Measurements from ENCODE around the gene MINAR1. TPM values are rescaled to one million over a fixed set of nuclear protein-coding genes. Genes with fewer than 3 reads are reported as not detected.

The MINAR1 gene
- total RNA-seq, 2 experiments from 2014 or later, result 0.31 to 0.32 TPM

DNA sequence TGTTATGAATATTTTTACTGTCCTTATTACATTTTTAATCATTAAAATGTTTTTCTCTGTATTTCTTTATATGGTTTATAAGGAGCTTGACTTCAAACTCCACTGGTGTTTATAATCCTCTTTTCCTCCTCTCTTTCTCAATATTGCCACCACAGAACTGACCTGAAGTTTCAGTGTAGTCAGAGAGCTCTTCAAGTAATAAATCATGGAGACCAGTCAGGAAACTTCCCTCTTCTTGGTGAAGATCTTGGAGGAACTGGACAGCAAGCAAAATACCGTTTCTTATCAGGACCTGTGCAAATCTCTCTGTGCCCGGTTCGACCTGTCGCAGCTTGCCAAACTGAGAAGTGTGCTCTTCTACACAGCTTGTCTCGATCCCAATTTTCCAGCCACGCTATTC lies 23.8 kb downstream of the MINAR1 start:
- ChIA-PET POLR2A (no interaction called here), CTCF (no interaction called here)

DNA sequence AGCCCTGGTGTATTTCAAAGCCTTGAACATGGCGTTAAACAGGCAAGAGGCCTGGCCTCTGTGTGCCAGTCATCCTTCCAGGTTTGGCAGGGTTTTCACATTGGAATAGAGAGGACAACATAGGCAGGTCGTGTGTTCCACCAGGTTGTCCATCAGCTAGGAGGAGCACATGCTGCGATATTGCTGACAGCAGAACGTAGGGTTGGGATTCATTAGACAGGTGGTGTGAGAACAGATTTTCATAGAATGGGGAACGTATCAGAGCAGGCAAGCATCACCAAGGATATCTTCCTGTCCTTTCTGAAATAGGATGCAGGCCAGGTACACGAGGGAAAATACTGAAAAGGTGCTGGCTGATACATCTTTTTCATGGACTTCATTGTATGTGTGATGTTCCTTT lies 26.4 kb downstream of the MINAR1 start:
- ChIA-PET POLR2A (no interaction called here), CTCF (no interaction called here)

DNA sequence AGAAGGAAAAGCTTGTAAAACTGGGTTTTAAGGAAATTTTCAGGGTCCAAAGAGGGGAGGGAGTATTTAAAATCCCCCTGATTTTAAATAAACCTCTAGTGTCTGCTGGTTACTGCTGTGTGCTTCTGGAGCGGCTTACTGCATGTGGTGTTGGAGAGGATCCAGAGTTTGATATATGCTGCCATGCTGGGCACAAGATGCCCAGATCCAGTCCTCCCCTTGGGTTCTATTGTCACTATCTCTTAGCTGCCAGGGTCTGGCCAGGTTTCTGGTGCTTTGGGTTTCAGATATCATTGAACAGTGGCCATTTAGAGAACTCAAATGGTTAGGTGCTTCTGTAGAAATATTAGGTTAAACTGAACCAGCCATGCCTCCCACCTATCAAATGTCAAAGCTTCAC lies 27.5 kb downstream of the MINAR1 start:
- POLR2A ChIA-PET, result no interaction called here
- CTCF ChIA-PET, result no interaction called here

DNA sequence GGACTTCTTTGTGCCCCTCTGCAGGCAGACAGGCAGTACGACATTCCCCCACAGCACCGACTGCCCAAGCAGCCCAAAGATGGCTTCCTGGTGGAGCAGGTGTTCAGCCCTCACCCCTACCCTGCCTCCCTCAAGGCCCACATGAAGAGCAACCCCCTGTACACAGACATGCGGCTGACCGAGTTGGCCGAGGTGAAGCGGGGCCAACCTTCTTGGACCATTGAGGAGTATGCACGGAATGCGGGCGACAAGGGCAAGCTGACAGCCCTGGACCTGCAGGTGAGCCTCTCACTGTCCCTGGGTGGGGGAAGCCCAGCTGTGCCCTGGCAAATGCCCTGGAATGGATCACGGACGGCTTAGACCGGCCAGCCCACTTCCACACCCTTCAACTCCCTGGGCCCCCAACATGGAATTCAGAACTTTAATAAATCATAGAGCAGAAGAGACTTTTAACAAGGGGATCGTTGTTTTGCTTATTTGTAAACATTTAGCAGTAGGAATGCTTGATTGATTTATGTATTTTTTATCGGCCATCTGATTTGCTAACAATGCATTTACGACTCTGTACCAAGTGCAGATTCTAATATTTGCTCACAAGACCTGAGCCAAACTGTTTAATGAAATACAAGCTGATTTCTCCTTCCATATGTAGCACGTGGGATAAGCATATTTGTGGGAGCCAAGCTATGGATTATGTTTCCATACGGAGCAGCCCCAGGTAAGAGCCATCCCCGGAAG lies 31.1 kb downstream of the MINAR1 start:
- POLR2A ChIA-PET, result no interaction called here
- CTCF ChIA-PET, result no interaction called here

DNA sequence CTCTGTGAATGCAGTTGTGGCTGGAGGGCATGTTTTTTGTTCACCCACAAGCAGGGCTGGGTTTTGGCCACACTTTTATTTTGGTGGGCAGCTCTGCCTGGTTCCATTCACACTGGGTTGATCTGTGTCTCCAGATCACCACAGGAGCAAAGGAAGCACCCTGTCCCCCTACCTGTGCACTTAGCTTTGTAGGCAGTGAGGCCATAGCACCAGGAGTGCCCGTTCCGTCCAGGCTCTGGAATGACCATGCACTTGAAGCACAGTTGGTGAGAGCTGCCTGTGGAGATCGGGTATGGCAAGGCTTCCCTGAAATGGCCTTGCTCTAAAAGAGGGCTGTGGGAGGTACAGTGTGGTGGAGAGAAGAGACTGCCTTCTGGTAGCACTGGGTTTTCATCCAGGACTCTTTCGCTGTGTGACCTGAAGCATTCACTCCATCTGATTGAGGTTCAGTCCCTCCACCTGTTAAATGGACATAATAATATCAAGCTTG lies 31.7 kb downstream of the MINAR1 start:
- POLR2A ChIA-PET, result no interaction called here
- CTCF ChIA-PET, result no interaction called here

DNA sequence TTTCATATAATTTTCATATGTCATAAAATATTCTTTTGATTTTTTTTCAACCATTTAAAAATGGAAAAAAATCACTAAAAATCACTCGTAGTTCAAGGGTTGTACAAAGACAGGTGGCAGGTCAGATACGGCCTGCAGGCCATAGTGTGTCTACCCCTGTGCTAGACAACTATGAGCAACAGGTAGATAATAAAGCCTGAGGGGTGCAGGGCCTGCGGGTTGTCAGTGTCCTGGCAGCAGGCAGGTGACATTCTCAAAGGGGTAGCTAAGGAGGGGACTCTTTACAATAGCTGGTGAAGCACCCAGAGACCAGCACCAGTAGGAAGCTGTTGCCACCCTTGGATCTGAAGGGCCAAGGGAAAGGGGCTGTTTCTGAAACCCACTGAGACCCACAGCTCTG lies 34.4 kb downstream of the MINAR1 start:
- ChIA-PET POLR2A (no interaction called here), CTCF (no interaction called here)

DNA sequence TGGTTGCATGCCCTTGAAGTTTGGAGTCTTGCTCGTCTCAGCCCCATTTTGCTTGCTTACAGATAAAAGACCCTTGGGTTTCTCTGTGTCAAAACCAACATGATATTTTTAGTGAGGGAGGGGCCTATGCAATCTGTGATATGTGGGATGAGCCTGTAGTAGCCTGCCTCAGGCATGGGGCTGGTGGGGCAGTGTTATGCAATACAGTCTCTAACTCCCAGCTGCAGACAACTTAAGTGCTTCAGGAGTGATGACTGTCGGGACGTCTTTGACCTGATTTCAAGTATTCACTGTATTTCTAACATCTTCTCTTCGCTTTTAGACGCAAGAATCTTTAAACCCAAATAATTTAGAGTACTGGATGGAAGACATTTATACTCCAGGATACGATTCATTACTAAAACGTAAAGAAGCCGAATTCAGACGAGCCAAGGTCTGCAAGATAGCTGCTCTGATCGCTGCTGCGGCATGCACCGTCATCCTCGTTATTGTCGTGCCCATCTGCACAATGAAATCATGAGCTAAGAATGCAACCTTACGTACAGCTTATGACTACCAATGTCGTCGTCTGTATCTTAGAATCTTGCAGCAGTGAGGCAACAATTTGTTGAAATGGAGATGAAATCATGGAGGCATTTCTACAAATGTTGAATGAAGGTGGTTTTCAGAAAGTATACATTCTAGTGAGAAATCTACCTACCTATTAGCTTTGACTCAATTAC lies 35.9 kb downstream of the MINAR1 start:
- ChIA-PET CTCF (no interaction called here), POLR2A (no interaction called here)

DNA sequence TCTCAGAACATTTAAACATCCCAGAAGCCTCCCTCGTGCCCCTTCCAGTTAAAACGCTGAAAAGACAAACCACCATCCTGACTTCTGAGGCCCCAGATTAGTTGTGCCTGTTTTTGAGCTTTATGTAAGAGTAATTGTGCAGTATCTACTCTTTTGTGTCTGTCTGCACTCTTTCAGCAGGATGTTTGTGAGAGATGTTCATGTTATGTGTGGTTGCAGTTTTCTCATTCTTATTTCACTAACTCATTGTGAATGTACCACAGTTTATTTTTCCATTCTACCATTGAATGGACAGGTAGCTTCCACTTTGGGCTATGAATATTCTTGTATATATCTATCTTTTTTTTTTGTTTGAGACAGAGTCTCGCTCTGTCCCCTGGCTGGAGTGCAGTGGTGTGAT lies 40.3 kb downstream of the MINAR1 start:
- ChIA-PET CTCF (no interaction called here), POLR2A (no interaction called here)

DNA sequence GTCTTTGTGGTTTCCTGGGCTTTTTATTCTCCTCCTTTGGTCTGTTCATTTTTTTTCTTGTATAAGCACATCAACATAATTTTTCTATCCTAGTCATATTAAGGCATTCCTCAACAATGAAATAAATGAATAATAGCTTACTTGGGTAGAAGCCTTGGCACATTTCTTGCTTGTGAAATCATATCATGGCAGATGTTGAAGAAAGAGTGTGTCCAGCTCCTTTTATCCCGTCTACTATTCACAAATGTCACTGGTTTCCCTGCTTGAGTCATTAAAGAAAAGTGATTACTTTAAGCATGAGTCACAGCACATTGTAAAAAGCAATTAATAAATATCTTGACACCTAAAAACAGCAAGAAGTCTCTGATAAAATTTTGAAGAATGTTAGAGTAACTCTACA lies 42.1 kb downstream of the MINAR1 start:
- CTCF ChIA-PET, result no interaction called here

DNA sequence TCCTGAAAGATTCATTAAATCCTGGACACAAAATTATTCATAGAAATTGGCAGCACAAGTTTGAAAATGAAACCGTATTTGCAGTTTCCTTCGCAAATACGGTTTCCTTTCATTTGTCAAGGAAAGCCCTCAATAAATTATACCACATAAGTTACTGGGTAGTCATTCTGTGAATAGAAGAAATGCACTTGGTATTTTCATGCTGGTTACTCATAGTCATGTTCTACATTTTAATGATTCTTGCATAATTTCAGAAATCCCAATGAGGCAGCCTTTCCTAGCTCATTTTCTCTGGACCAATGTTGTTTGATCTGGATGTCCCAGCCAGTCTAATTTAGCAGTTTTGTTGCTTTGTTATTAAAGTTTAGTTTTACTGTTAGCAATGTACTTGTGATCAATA lies 43.2 kb downstream of the MINAR1 start:
- ChIA-PET CTCF (no interaction called here), POLR2A (no interaction called here)

More for the DNA sequence above, 42.1 kb downstream of the MINAR1 start:
- POLR2A ChIA-PET, result no interaction called here

DNA sequence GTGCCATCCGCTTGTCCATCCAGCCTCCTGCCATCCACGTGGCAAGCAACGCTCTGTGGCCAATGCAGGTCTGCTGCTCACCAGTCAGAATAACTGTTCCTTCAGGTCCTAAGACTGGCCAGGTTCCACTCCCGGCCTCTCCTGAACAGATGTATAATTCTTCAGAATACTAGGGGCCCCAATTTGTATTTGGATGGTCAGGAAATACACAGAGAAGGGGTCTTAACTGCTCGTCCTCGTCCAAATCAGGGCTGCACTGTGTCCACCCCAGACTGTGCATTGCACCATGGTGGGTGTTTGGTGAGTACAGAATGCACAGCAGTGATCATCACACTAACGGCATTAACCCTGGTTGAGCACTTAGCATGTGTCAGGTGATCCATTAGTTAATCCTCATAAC lies 46.0 kb downstream of the MINAR1 start:
- CTCF ChIA-PET, result no interaction called here
- POLR2A ChIA-PET, result no interaction called here

DNA sequence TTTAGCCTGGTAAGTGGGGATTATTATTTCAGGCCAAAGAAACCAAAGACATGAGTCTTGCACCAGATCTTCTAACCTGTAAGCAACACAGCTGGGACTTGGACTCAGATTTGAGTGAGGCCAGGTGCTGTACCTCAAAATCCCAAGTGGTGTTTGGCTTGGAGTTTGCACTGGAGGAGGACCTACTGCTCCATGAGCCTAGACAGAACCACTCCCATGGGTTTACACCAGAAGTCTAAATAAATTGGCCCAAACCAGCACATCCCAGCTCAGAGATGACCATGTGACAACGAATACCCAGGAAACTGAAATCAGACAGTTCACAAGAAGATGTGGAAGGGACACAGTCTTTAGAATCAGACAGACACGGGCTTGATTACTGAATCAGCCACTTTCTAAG lies 47.5 kb downstream of the MINAR1 start:
- ChIA-PET CTCF (no interaction called here), POLR2A (no interaction called here)

DNA sequence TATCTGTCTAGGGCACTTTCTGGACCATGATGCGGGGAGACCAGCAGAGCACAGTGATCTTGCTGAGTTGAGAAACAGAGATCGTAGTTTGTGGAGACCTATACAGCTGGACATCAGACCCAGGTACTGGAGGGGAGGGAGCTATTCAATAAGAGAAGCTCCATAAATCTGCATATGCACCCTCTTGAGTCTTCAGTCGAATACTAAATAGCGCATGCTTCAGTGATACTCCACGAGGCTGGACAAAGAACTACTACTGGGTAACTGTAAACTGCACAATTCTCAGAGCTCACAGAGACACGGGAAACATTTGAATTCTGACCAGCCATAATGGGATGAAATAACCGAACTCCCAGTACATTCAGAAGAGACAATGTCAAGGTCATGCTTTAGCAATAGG lies 49.7 kb downstream of the MINAR1 start:
- CTCF ChIA-PET, result no interaction called here
- POLR2A ChIA-PET, result no interaction called here

Other genes starting within 250 kb of the MINAR1 start
- not detected for gene ANKRD34C, start 149.6 kb upstream of the MINAR1 start, total RNA-seq
- gene TMED3, start 121.2 kb upstream of the MINAR1 start, total RNA-seq, result 10 to 100 TPM; 55.5 to 55.8 TPM

Data from activated CD8-positive, alpha-beta memory T cell treated with anti-CD3 and anti-CD28 coated beads for 36 hours (primary cell).